Measurements from ENCODE around the gene MAML3. TPM values are rescaled to one million over a fixed set of nuclear protein-coding genes. Genes with fewer than 3 reads are reported as not detected.

MAML3 gene
- total RNA-seq, 4 donors from 2014 or later, result 16.1 to 40.0 (median 18.1) TPM

- Histone ChIP-seq H3K27ac (peak overlapping the region; percentile 70 to 89 (median 78)), H3K36me3 (no peaks in the 10 kb centered on the region), H3K4me1 (peaks cover 0 to 19% (median 11%) of the 10 kb centered on the region in 4 donors), H3K9me3 (no peaks in the 10 kb centered on the region), H3K4me3 (peak overlapping the region; percentile 21 to 54 (median 30)), H3K27me3 (no peaks in the 10 kb centered on the region)
- intact Hi-C loops (cut with DNase I; ENCODE audit: low total_unique reads) (loop anchor here (2.0 to 10.0 kb wide), 3 partner anchors 150 to 517 kb away; no protein-coding TSS in a partner anchor), in situ Hi-C loops (cut with MboI; ENCODE audit: low pct_ligation_motif_present in 1 of 4, low pct_unique_long_range_greater_than_20kb in 1 of 4, low sequenced_read_pairs in 3 of 4) (loop anchor here in 2 of 4 donors (10.0 to 25.0 kb wide), 3 partner anchors 420 to 527 kb away; partner anchors contain the start of gene MAML3 (in 1 of the 2))
- WGBS, 2 donors (ENCODE audit: low coverage in 1 of 2), result 0 to 2% methylated on average over 5 to 34 of the region's 42 CpGs
- TF ChIP-seq POLR2AphosphoS5 (IDR thresholded peaks at IDR 0.05), result peak; percentile 55 to 83 (median 70)
- no peak for TF ChIP-seq EP300 (IDR thresholded peaks at IDR 0.05; ENCODE audit: low read depth)
- TF ChIP-seq CTCF (IDR thresholded peaks at IDR 0.05), result peak in 4 of 5 experiments; percentile 65 to 73 (median 72)
- no peak for TF ChIP-seq POLR2A (IDR thresholded peaks at IDR 0.05)
- peak; percentile 74 for DNase-seq
Measured at GRCh38 chr4:139734875-139735380, 419.1 kb downstream of the MAML3 start.

- Histone ChIP-seq H3K4me1 (peaks cover 0 to 18% (median 11%) of the 10 kb centered on the region in 4 donors), H3K27ac (peak overlapping the region; percentile 70 to 89 (median 78)), H3K4me3 (peak overlapping the region; percentile 21 to 54 (median 30)), H3K27me3 (no peaks in the 10 kb centered on the region), H3K36me3 (no peaks in the 10 kb centered on the region), H3K9me3 (no peaks in the 10 kb centered on the region)
- TF ChIP-seq POLR2AphosphoS5 (IDR thresholded peaks at IDR 0.05) (peak in 1 of 3 donors; percentile 45), CTCF (IDR thresholded peaks at IDR 0.05) (no peak), POLR2A (IDR thresholded peaks at IDR 0.05) (no peak), EP300 (IDR thresholded peaks at IDR 0.05; ENCODE audit: low read depth) (no peak)
- DNase-seq, result no peak
- WGBS, 2 donors (ENCODE audit: low coverage in 1 of 2), result 12 to 17% methylated on average over 5 to 14 of the region's 14 CpGs
- intact Hi-C loops (cut with DNase I; ENCODE audit: low total_unique reads) (loop anchor here (2.0 to 10.0 kb wide), 2 partner anchors 150 to 416 kb away; no protein-coding TSS in a partner anchor), in situ Hi-C loops (cut with MboI; ENCODE audit: low pct_ligation_motif_present in 1 of 4, low pct_unique_long_range_greater_than_20kb in 1 of 4, low sequenced_read_pairs in 3 of 4) (loop anchor here in 2 of 4 donors (10.0 to 25.0 kb wide), 3 partner anchors 420 to 528 kb away; partner anchors contain the start of gene MAML3 (in 1 of the 2))
Measured at GRCh38 chr4:139734201-139734874, 419.6 kb downstream of the MAML3 start.

GRCh38 chr4:139732991-139733570 lies 420.9 kb downstream of the MAML3 start:
- TF ChIP-seq POLR2AphosphoS5 (IDR thresholded peaks at IDR 0.05) (no peak), EP300 (IDR thresholded peaks at IDR 0.05; ENCODE audit: low read depth) (no peak), CTCF (IDR thresholded peaks at IDR 0.05) (no peak), POLR2A (IDR thresholded peaks at IDR 0.05) (no peak)
- no peak for DNase-seq
- no peak overlapping the region for H3K4me3 ChIP-seq
- H3K4me1 ChIP-seq, result peaks cover 0 to 21% (median 14%) of the 10 kb centered on the region in 4 donors
- H3K9me3 ChIP-seq, result no peaks in the 10 kb centered on the region
- no peaks in the 10 kb centered on the region for H3K36me3 ChIP-seq
- intact Hi-C loops (cut with DNase I; ENCODE audit: low total_unique reads), result loop anchor here (10.0 kb wide), 1 partner anchor 152 kb away; no protein-coding TSS in a partner anchor
- 72 to 85% methylated on average over 4 of the region's 4 CpGs for whole genome bisulfite sequencing, 2 donors (ENCODE audit: low coverage in 1 of 2)
- no peak overlapping the region for H3K27ac ChIP-seq
- in situ Hi-C loops (cut with MboI; ENCODE audit: low pct_ligation_motif_present in 1 of 4, low pct_unique_long_range_greater_than_20kb in 1 of 4, low sequenced_read_pairs in 3 of 4), result loop anchor here in 2 of 4 donors (10.0 to 25.0 kb wide), 3 partner anchors 422 to 529 kb away; partner anchors contain the start of gene MAML3 (in 1 of the 2)
- H3K27me3 ChIP-seq, result no peaks in the 10 kb centered on the region

GRCh38 chr4:139728840-139729239 lies 425.1 kb downstream of the MAML3 start:
- H3K4me1 ChIP-seq, result peaks cover 0 to 5% (median 3%) of the 10 kb centered on the region in 4 donors
- DNase-seq, result peak; percentile 21
- in situ Hi-C loops (cut with MboI; ENCODE audit: low pct_ligation_motif_present in 1 of 4, low pct_unique_long_range_greater_than_20kb in 1 of 4, low sequenced_read_pairs in 3 of 4), result loop anchor here in 2 of 4 donors (10.0 to 25.0 kb wide), 2 partner anchors 526 to 533 kb away; no protein-coding TSS in a partner anchor
- no peaks in the 10 kb centered on the region for H3K36me3 ChIP-seq
- intact Hi-C loops (cut with DNase I; ENCODE audit: low total_unique reads), result no loop called here
- H3K27me3 ChIP-seq, result no peaks in the 10 kb centered on the region
- peak overlapping the region in 2 of 4 donors; percentile 15 to 41 for H3K27ac ChIP-seq
- WGBS, 2 donors (ENCODE audit: low coverage in 1 of 2), result 44 to 63% methylated on average over 2 to 3 of the region's 3 CpGs
- TF ChIP-seq EP300 (IDR thresholded peaks at IDR 0.05; ENCODE audit: low read depth), result no peak
- H3K9me3 ChIP-seq, result no peaks in the 10 kb centered on the region
- H3K4me3 ChIP-seq, result no peak overlapping the region

All from transverse colon (tissue), 4 donors.